T-helper 2 cell treated with Interferon-gamma antibody and Interleukin-4, amounts not matched to agents 5 μg/mL and 100 μg/mL, for 36 hours (primary cell): ENCODE results near the gene ACO1.

Experiments used
- DNase-seq: peaks from one replicate; pipeline ENCODE4 v3.0.0; 2021; ENCODE audit warnings: low spot score
- H3K27ac Mint-ChIP-seq: one replicate; pipeline ENCODE4 v1.8.0; 2021; ENCODE audit warnings: mild to moderate bottlenecking, mixed read lengths
- H3K27me3 Mint-ChIP-seq: one replicate; pipeline ENCODE4 v1.8.0; 2021; ENCODE audit warnings: low read depth, mixed read lengths
- H3K36me3 Mint-ChIP-seq: one replicate; pipeline ENCODE4 v1.8.0; 2021; ENCODE audit warnings: low read depth, mixed read lengths
- H3K4me1 Mint-ChIP-seq: one replicate; pipeline ENCODE4 v1.8.0; 2021; ENCODE audit warnings: low read depth, mixed read lengths
- H3K4me3 Mint-ChIP-seq: one replicate; pipeline ENCODE4 v1.8.0; 2022; ENCODE audit warnings: mild to moderate bottlenecking, moderate library complexity, mixed read lengths
- H3K9me3 Mint-ChIP-seq: one replicate; pipeline ENCODE4 v1.8.0; 2021; ENCODE audit warnings: mixed read lengths

The ACO1 gene

DNA sequence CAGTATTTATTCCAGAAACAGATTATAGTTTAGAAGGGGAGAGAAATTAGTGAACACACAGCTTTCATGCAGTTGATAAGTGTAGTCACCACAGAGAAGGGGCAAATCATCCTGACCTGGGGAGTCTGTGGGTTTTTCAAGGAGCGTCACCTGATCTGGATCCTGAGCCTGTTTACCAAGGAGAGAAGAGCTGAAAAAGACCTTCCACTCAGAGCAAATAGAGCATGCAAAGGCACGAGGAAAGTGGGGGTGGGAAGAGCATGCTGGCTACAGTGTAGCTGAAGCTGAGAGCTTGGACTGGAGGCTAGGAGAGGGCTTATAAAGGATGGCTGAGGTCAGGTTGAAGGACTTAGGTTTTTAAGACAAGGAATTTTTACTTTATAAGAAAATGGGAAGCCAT, 30.4 kb downstream of the ACO1 start:
- Mint-ChIP-seq H3K27ac (no peak overlapping the region), H3K36me3 (peaks cover 4% of the 10 kb centered on the region), H3K27me3 (no peaks in the 10 kb centered on the region), H3K4me1 (peaks cover 2% of the 10 kb centered on the region), H3K4me3 (no peak overlapping the region), H3K9me3 (no peaks in the 10 kb centered on the region)
- DNase-seq: no peak

DNA sequence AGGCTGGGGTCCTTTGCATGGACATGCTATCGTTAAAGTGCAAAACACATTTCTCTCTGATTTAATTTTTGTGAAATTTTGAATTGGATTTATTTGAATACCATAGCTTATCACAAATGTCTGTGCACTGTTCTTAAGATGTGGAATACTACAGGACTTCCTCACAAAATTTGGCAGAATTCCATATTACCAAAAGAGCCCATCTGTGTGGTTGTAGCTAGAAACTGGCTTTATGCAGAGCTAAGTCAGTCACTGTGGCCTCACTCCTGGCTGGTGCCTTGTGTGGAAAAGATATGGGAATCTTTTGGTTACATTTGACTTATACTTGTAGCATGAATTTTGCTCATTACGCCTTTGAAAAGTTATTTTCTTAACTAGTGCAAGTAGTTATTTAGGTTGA, 35.5 kb downstream of the ACO1 start:
- Mint-ChIP-seq H3K4me1 (peaks cover 2% of the 10 kb centered on the region), H3K9me3 (no peaks in the 10 kb centered on the region), H3K27me3 (no peaks in the 10 kb centered on the region), H3K36me3 (peaks cover 8% of the 10 kb centered on the region), H3K4me3 (no peak overlapping the region), H3K27ac (no peak overlapping the region)
- DNase-seq: no peak

- H3K4me1 Mint-ChIP-seq: peaks cover 5% of the 10 kb centered on the region
- DNase-seq: no peak
- no peaks in the 10 kb centered on the region for H3K27me3 Mint-ChIP-seq
- no peaks in the 10 kb centered on the region for H3K9me3 Mint-ChIP-seq
- H3K27ac Mint-ChIP-seq: no peak overlapping the region
- H3K36me3 Mint-ChIP-seq: peaks cover 10% of the 10 kb centered on the region
- no peak overlapping the region for H3K4me3 Mint-ChIP-seq
Measured at GRCh38 chr9:32422237-32422806, 37.9 kb downstream of the ACO1 start.

DNA sequence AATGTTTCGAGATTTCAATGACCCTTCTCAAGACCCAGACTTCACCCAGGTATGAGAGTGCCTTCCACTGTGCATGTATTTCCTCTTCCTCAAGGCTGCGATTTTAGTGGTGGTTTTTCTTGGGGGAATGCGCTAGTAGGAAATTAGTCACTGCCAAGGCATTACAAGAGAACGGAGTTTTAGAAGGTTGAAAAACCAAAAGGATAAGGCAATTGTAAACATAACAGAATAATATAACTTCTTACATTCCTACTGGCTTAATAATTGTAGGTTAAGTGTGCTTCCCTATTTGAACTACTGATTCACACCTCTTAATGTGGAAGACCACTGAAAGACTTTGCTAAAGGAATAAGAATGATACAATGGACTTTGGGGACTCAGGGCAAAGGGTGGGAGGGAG, 38.9 kb downstream of the ACO1 start:
- Mint-ChIP-seq H3K27me3 (no peaks in the 10 kb centered on the region), H3K9me3 (no peaks in the 10 kb centered on the region), H3K4me3 (no peak overlapping the region), H3K27ac (no peak overlapping the region), H3K36me3 (peaks cover 12% of the 10 kb centered on the region), H3K4me1 (peaks cover 5% of the 10 kb centered on the region)
- no peak for DNase-seq

DNA sequence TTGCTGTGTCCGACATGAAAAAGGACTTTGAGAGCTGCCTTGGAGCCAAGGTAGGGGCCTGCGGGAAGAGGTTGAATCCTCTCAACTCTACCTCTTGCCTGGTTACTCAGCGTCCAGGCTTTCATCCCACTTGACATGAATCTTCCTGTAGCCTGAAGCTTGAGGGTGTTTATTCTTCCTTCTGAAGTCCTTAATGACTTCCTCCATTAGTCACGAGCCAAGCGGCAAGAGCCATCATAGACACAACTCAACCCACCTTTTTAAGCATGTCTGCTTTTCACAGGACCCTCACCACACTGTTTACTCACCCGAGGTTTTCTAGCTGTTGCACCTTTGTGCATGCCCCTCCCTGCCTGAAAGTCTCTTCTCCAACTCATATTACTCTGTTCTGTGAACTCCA, 40.2 kb downstream of the ACO1 start:
- no peaks in the 10 kb centered on the region for H3K9me3 Mint-ChIP-seq
- H3K27me3 Mint-ChIP-seq: no peaks in the 10 kb centered on the region
- H3K36me3 Mint-ChIP-seq: peaks cover 8% of the 10 kb centered on the region
- no peak overlapping the region for H3K27ac Mint-ChIP-seq
- H3K4me1 Mint-ChIP-seq: peaks cover 5% of the 10 kb centered on the region
- no peak overlapping the region for H3K4me3 Mint-ChIP-seq
- no peak for DNase-seq

- Mint-ChIP-seq H3K4me3 (no peak overlapping the region), H3K4me1 (peaks cover 5% of the 10 kb centered on the region), H3K27ac (no peak overlapping the region), H3K36me3 (peaks cover 8% of the 10 kb centered on the region), H3K9me3 (no peaks in the 10 kb centered on the region), H3K27me3 (no peaks in the 10 kb centered on the region)
- DNase-seq: no peak
Measured at GRCh38 chr9:32426278-32426939, 42.0 kb downstream of the ACO1 start.

GRCh38 chr9:32427111-32427873, 42.8 kb downstream of the ACO1 start:
- DNase-seq: no peak
- Mint-ChIP-seq H3K9me3 (no peaks in the 10 kb centered on the region), H3K27me3 (no peaks in the 10 kb centered on the region), H3K4me1 (peaks cover 5% of the 10 kb centered on the region), H3K36me3 (peaks cover 12% of the 10 kb centered on the region), H3K27ac (no peak overlapping the region), H3K4me3 (no peak overlapping the region)

GRCh38 chr9:32430720-32431119, 46.3 kb downstream of the ACO1 start:
- Mint-ChIP-seq H3K9me3 (no peaks in the 10 kb centered on the region), H3K27ac (no peak overlapping the region), H3K27me3 (no peaks in the 10 kb centered on the region), H3K36me3 (peaks cover 13% of the 10 kb centered on the region), H3K4me1 (peaks cover 5% of the 10 kb centered on the region), H3K4me3 (no peak overlapping the region)
- no peak for DNase-seq

GRCh38 chr9:32431196-32431595, 46.8 kb downstream of the ACO1 start:
- peaks cover 13% of the 10 kb centered on the region for H3K36me3 Mint-ChIP-seq
- H3K4me1 Mint-ChIP-seq: peaks cover 5% of the 10 kb centered on the region
- DNase-seq: no peak
- H3K4me3 Mint-ChIP-seq: no peak overlapping the region
- no peak overlapping the region for H3K27ac Mint-ChIP-seq
- no peaks in the 10 kb centered on the region for H3K27me3 Mint-ChIP-seq
- H3K9me3 Mint-ChIP-seq: no peaks in the 10 kb centered on the region

DNA sequence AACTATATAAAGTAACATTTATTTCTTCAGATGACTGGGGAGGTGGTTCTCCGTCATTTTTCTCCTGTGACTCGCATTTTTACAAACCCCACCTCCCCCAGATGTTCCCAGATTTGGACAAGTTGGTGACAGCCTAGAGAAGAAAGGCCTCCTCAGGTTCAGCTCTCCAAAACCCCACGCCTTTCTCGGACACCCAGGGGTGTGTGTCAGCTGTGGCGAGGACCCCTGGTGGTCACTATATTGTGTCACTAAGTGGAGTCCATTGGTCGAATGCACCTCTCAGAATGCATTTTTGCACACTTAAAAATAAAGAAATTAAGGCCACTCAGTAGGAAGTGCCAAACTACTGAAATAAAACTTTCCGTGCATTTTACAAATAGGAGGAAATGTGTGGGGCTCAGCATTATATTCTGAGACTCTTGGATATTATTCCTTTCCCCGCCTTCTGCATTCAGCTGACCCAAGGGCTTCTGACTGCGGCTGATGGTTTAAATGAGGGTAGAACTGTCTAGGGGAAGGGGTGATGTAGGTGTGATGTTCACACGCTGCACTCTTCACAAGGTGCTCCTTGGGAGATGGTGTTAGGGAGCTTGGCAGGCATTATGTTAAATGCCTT, 47.6 kb downstream of the ACO1 start:
- H3K9me3 Mint-ChIP-seq: no peaks in the 10 kb centered on the region
- peaks cover 16% of the 10 kb centered on the region for H3K36me3 Mint-ChIP-seq
- H3K4me1 Mint-ChIP-seq: peaks cover 4% of the 10 kb centered on the region
- no peak for DNase-seq
- H3K27ac Mint-ChIP-seq: no peak overlapping the region
- no peaks in the 10 kb centered on the region for H3K27me3 Mint-ChIP-seq
- H3K4me3 Mint-ChIP-seq: no peak overlapping the region

GRCh38 chr9:32434892-32435291, 50.4 kb downstream of the ACO1 start:
- DNase-seq: no peak
- no peak overlapping the region for H3K4me3 Mint-ChIP-seq
- H3K36me3 Mint-ChIP-seq: peaks cover 19% of the 10 kb centered on the region
- H3K27ac Mint-ChIP-seq: no peak overlapping the region
- no peaks in the 10 kb centered on the region for H3K9me3 Mint-ChIP-seq
- H3K27me3 Mint-ChIP-seq: no peaks in the 10 kb centered on the region
- no peaks in the 10 kb centered on the region for H3K4me1 Mint-ChIP-seq

GRCh38 chr9:32441678-32442077, 57.2 kb downstream of the ACO1 start:
- no peak for DNase-seq
- no peak overlapping the region for H3K4me3 Mint-ChIP-seq
- H3K9me3 Mint-ChIP-seq: no peaks in the 10 kb centered on the region
- no peak overlapping the region for H3K27ac Mint-ChIP-seq
- no peaks in the 10 kb centered on the region for H3K4me1 Mint-ChIP-seq
- peaks cover 36% of the 10 kb centered on the region for H3K36me3 Mint-ChIP-seq
- H3K27me3 Mint-ChIP-seq: no peaks in the 10 kb centered on the region

GRCh38 chr9:32442433-32442832, 58.0 kb downstream of the ACO1 start:
- Mint-ChIP-seq H3K9me3 (no peaks in the 10 kb centered on the region), H3K27ac (no peak overlapping the region), H3K4me3 (no peak overlapping the region), H3K4me1 (no peaks in the 10 kb centered on the region), H3K36me3 (peaks cover 44% of the 10 kb centered on the region), H3K27me3 (no peaks in the 10 kb centered on the region)
- no peak for DNase-seq

DNA sequence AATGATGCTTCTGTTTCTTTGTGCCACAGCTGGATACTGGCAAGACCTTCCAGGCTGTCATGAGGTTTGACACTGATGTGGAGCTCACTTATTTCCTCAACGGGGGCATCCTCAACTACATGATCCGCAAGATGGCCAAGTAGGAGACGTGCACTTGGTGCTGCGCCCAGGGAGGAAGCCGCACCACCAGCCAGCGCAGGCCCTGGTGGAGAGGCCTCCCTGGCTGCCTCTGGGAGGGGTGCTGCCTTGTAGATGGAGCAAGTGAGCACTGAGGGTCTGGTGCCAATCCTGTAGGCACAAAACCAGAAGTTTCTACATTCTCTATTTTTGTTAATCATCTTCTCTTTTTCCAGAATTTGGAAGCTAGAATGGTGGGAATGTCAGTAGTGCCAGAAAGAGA, 65.5 kb downstream of the ACO1 start:
- H3K4me3 Mint-ChIP-seq: no peak overlapping the region
- no peak for DNase-seq
- no peak overlapping the region for H3K27ac Mint-ChIP-seq

More for the DNA sequence above, 65.5 kb downstream of the ACO1 start:
- Mint-ChIP-seq H3K27me3 (no peaks in the 10 kb centered on the region), H3K36me3 (peaks cover 34% of the 10 kb centered on the region), H3K4me1 (no peaks in the 10 kb centered on the region), H3K9me3 (no peaks in the 10 kb centered on the region)
